NCI-H2081 (cell line): ENCODE results near the gene BEND7.
"Not testable (repeated sequence)": the region's sequence is repeated elsewhere in the genome, so short reads cannot be mapped to it uniquely, and the experiment has no call there.

Experiments used
- DNase-seq, 2 experiments: peaks; one replicate each; lab custom pipeline; 2025; lab: John Stamatoyannopoulos, UW

BEND7 gene, protein sequence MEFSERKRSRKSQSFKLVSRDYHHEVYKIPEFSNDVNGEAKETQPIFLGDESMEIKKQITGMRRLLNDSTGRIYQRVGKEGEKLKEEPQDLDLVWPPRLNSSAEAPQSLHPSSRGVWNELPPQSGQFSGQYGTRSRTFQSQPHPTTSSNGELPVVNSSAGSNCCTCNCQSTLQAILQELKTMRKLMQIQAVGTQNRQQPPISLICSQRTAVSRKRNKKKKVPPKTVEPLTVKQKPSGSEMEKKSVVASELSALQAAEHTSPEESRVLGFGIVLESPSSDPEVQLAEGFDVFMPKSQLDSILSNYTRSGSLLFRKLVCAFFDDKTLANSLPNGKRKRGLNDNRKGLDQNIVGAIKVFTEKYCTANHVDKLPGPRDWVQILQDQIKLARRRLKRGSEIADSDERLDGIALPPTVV

DNA sequence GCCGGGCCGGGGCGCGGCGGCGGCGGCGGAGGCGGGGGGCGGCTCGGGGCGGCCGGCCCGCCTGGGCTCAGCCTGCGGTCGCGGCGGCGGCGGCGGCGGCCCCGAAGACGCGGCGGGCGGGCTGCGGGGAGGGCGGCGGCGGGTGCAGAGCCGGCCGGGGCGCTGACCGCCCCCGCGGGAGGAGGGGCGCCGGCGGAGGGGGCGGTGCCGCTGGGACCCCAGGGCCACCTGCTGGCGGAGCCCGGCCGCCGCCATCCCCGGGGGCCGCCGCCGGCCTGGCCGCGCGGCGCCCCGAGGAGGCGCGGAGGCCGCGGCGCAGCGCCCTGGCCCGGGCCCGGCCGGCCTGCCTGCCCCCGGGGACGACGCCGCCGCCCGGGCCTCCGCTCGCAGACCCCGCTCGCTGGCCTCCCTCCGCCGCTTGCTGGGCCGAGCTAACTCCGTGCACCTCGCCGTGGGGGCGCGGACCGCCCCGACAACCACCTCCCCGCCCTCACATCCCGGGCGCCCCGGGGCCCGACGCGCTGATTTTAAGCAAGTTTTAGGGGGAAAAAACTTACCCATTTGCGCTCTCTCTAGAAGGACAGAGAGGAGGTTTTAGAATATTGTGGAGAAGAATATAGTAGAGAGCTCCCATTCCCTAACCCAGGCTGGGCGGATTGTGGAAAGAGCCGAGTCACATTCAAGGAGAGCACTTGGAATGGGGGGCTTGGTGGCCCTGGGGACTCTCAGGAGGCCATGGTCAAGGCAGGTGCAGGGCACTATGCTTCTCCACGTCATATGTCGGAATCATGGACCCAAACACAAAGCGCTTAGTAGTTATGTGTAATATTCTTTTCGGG, at the start of gene BEND7:
TSS of gene BEND7 (minus strand) at position 140 of the 839 bp plus-strand sequence. CDS start 481 bp downstream, outside the sequence.
- DNase-seq = no peak

DNA sequence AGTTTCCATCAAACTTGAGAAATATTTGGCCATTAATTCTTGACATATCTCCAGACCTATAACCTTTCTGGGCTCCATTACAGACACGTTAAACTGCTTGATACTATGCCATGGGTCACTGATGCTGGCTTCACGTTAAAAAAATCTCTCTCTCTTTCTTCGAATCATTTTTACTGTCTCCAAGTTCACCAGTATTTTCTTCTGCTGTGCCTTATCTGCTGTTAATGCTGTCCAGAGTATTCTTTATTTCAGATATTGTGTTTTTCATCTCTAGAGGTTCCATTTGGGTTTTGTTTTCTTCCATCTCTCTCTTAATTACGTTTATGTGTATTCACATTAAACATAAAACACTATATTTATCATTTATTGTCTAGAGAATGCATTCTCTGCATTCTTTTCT, 45.1 kb upstream of the BEND7 start:
- DNase-seq = no peak

DNA sequence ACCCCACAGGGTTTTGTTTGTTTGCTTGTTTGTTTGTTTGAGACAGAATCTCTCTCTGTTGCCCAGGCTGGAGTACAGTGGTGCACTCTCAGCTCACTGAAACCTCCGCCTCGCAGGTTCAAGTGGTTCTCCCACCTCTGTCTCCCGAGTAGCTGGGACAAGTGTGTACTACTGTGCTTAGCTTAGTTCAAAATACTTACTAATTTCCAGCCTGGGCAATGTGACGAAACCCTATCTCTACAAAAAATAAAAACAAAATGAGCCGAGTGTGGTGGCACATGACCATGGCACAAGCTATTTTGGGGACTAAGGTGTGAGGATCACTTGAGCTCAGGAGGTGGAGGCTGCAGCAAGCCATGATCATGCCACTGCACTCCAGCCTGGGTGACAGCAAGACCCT, 42.7 kb upstream of the BEND7 start:
- DNase-seq = no peak

DNA sequence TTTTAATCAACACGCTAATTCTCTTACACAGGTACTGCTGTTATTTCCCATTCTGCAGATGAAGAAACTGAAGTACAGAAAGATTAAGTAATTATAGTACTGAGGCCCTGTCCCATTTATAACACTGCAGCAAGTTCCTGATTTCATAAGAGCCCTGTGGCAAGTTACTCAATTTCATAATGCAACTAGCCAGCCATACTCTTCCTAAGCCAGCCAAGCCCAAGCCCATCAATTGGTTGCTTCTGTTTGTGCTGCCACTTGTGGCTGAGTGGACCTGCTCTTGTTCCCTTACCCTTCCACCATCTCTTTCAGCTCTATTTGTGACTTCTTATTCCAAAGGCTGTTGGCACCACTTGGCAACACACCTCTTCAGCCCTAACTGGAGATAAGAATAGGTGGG, 38.2 kb upstream of the BEND7 start:
- no peak for DNase-seq

DNA sequence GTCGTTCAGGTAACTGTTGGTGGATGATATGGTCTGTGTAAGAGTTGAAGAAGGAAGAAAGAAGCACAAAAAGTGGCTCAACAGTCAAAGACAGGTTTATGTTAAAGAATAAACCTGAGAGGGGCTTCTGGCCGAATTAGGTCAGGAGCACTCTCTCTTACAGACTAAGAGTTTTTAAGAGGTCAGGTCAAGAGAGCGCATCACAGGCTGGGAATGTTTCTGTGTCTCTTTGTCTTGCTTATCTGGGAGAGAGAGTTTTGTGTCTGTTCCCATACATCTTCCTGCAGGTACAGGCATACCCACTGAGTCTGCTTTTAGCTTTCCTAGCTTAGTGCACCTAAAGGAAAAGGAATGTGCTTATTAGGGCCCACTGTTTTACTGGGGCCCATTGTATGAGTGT, 35.8 kb upstream of the BEND7 start:
- DNase-seq = no peak

DNA sequence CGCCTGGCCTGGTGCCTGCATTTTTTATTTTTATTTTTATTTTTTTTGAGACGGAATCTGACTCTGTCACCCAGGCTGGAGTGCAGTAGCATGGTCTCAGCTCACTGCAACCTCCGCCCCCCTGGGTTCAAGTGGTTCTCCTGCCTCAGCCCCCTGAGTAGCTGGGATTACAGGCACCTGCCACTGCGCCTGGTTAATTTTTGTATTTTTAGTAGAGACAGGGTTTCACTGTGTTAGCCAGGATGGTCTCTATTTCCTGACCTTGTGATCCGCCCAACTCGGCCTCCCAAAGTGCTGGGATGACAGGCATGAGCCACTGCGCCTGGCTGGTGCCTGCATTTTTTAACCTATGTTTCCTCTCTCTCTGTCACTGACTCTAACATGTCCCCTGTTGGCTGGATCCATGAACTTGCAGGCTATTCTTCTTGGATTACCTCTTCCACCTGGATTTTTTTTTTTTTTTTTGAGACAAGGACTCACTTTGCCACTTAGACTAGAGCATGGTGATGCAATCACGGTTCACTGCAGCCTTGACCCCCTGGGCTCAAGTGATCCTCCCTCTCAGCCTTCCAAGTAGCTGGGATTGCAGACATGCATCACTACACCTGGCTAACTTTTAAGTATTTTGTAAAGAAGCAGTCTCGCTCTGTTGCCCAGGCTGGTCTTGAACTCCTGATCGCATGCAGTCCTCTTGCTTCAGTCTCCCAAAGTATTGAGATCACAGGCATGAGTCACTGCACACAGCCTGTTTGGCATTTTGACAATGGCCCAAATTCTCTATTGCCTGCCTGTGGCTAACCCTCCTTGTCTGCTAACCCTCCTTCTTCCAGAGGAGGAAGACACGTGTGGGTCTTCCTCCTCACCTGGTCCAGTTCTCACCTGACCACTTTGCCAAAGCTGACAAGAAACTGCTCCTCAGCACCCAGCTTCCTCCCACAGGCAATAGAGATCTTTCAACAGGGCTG, 34.9 kb upstream of the BEND7 start:
- DNase-seq = no peak

DNA sequence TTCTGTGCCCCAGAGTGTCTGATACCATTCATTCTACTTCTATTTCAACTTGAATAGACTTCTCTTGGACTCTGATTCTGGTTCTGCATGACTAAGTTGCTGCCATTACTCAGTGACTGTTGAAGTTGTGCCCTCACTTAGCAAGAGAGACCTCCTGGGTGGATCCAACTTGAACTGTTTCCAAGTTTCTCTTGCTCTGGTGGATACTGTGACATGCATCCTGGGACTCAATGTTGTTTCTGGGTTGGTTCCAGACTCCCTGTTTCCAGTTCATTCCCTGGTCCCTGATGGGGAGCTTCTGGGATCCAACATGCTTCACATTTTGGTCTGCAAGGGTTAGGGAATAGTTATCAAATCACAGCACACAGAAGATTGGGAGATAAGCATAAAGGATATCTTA, 31.8 kb upstream of the BEND7 start:
- no peak for DNase-seq

DNA sequence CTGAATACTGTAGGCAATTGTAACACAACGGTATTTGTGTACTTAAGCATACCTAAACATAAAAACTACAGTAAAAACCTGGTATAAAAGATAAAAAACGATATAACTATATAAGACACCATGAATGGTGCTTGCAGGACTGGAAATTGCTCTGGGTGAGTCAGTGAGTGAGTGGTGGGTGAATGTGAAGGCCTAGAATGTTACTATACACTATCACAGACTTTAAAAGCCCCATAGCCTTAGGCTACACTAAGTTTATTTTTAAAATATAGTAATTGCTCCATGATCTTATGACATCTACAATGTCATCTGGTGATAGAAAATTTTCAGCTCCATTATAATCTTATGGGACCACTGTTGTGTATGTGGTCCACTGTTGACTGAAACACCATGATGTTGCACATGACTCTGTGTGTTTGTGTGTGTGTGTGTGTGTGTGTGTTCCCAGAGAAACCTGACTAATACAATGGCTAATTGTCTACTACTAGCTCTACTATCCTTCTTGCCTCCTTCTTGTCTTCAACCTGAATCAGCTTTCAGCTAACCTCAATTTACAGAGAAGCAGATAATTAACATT, 30.4 kb upstream of the BEND7 start:
- DNase-seq = no peak

DNA sequence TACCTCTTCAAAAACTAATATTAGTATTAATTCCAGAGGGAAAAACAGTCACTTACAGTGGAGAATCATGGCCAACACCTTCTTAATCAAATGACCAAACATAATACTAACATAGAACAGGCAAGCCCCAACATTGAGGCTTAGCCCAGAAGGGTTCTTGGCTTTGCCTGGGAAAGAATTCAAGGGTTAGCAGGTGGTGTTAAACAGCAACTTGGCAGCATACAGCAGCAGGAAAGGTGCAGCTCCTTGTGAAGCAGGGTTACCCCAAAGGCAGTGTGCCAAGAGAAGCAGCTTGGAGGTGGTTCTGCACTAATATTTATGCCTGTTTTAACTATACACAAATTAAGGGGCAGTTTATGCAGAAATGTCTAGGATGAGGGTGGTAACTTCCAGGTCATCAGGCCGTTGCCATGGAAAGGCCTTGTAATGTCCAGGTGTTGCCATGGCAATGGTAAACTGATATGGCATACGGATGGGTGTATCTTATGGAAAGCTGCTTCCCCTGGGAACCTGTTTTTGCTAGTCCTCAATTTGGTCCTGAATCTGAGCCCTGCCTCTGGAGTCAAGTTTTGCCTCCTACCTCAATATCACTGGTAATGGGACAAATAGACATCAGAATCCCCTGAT, 27.2 kb upstream of the BEND7 start:
- peak in 1 of 2 experiments; percentile 28 for DNase-seq

DNA sequence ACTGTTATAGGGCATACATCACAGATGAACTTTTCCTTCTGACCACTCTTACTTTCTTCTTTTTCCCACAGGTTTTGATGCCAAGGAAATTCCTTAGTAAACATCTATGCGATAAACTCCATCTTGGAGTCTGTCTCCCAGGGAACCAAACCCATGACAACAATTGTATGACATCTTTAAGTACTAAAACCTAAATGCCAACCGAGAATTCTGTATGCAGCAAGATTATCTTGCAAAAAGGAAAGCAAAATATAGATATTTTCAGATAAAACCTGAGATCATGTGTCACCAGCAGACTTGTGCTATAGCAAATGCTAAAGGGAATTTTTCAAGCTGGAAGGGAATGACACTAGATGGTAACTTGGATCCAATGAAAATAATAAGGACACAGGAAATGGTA, 22.0 kb upstream of the BEND7 start:
- DNase-seq = no peak

DNA sequence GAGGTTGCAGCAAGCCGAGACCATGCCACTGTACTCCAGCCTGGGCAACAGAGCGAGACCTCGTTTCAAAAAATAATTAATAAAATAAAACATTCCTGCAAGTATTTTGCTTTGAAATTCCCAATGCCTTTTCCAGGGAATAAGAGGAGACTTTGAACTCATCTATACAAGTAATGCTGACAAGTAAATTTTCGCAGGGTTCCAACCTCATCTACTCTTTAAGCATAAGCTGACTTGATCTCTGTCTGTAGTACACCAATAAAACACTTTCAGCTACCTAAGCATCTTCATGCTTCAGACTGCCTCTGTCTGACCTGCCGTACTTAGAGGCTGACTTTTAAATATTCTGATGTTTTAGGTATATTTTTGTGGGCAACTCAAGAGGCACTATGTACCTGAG, 13.7 kb upstream of the BEND7 start:
- DNase-seq = no peak

DNA sequence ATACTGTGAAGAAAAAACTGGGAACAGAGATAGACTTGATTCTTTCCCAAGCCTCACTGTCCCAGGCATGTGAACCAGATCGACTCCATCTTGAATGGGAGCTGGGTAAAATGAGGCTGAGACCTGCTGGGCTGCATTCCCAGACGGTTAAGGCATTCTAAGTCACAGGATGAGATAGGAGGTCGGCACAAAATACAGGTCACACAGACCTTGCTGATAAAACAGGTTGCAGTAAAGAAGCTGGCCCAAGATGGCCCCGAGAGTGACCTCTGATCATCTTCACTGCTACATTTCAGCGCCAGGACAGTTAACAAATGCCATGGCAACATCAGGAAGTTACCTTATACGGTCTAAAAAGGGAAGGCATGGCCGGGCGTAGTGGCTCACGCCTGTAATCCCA, 9.2 kb upstream of the BEND7 start:
- not testable (repeated sequence) for DNase-seq

DNA sequence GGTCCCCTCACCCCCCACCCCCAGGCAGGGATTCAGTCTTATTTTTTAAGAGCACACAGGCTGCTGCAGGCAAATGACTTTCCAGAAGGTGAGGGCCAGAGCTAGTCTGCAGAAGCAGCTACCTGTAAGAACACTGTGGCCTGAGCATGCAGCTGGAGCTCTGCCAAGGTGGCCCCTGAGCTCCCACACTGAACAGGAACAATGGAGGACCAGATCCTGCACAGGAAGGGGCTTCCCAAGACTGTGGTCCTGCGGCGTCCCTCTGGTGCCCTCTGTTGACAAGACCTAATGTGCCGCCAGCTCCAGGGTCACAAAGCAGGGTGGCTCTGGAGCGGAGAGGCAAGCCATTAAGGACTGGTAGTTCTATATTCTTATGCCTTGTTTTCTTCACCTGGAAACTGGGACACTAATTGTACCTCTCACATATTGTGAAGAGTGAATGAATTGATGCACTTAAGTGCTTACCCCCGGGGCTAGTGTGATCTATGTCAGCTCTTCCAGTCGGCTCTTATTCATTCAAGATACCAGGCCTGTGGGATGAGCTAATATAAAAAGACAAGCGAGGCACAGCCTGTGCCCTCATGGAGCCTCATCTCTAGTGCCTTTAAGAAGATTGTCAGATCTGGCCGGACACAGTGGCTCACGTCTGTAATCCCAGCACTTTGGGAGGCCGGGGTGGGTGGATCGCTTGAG, 8.0 kb upstream of the BEND7 start:
- DNase-seq = peak in 1 of 2 experiments; percentile 16

DNA sequence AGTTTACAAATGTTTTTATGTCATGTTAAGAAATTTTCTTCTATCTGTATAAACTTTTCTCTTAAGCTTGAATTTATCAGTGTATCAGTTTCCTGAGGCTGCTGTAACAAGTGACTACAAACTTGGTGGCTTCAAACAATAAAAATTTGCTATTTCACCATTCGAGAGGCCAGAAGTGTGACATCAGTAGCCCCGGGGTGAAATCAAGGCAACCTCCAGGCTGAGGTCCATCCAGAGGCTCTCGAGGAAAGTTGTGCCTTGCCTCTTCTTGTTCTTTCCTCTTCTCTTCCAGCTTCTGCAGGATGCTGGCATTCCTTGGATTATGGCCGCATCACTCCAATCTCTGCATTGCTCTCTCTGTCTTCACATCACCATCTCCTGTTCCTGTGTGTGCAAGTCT, 6.5 kb upstream of the BEND7 start:
- no peak for DNase-seq

DNA sequence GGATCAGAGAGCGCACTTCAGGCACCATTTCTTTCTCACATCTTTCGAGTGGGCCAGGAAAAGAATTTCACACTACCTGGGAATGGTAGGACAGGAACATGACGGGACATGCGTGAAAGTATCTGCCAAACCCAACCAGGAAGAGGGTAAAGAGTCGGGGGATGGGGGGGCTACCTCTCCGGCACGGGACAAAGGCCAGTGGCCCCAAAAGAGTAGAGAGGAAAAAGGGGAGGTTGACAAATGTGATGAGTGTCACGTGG, 830 bp upstream of the BEND7 start:
- DNase-seq = no peak

DNA sequence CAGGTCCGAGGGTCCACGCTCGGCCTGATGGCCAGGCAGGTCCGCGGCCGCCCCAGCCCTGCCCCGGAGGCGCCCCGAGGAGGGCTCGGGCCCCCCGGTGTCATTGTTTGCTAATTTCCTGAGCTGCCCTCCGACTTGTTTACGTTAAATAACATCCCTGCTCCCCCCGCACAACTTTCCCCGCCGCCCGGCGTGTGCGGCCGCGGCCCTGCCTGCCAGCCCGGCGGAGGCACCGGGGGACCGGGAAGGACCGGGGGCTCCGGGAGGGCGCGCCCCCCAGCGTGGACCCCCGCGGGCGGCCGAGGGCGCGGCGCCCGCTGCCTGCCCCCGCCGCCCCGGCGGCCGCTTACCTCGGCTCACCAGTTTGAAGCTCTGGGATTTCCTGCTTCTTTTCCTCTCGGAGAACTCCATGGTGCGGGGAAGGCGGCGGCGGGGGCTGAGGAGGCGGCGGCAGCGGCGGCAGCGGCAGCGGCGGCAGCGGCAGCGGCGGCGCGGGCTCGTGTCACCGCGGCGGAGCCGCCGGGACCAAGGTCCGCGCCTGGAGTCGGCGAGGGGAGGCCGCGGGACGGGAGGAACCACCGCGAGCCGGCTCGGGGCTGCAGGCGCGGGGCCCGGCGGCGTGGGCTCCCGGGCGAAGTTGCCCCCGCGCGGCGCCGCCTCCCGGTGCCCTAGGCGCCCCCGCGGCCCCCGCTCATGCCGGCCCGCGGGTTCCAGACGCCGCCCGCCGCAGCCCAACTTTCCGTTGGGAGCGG, 515 bp downstream of the BEND7 start:
- DNase-seq = no peak

DNA sequence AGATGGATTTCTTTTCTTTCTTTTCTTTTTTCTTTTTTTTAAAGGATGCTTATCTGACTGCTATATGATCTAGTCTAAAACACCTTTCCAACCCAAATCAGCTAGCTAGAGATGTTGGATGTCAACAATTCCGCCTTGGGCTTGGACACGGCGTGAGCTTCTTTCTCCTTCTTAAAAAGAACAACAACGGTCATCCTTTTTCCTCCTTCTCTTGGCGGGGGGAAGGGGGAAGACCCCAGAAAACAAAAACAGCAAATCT, 1.0 kb downstream of the BEND7 start:
- no peak for DNase-seq

DNA sequence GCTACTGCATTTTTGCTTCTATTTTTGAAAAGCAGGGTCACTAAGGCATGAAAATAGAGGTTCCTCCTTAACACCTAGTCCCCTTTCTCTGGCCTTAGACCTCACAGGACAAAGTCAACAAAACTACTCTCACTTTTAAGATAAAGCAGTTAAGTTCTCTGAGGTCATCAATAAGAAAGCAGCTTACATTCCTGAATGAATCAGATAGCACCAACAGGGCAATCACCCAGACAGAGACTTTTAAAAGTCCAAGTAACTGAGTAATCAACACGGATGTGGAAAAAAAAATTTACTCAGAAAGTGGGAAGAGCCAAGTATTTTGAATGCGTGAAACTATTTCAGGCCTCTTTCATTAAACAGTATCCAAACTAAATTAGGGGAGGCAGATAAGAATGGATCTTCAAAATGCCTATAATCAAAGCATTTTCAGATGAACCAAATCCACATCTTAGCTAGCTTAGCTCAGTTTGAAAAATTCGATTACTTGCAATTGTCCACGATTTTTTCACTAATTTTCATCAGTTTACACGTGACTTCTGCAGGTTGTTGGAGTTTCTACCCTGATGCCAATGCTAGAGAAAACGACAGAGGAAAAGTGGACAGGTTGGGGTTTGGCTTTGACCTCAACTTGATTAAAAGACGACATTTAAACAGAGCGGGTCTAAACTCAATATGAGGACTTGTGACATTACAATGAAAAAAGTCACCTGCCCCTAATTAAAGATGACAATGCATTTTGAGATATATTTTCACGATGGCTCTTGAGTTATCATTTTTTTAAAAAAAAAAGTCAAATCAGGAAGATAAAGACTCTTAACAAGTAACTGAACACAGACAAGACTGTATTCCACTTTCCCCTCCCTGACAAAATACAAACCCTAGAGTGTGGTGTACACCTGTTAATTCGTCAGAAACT, 1.6 kb downstream of the BEND7 start:
- no peak for DNase-seq

DNA sequence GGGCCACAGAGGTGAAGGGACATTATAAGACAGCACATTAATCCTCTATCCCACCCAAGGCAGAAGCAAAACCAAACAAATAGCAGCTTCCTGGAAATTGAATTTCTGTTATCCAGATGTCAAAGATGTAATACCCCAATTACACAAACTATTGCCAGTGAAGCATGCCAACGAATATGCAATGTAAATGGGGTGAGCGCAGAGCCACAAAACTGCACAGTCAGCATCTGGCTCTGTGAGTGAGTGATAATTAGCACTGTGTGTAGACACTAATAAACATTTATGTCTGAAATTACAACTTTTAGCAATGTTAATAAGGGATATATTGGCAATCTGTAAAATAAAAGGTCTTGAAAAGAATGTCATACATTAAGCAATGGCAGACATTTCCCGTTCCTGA, 3.2 kb downstream of the BEND7 start:
- no peak for DNase-seq
